Neural progenitor cell (in vitro differentiated cells): ENCODE data around the gene IRF6. TPM values are rescaled to one million over a fixed set of nuclear protein-coding genes. Genes with fewer than 3 reads are reported as not detected.
"Not testable (repeated sequence)": the region's sequence is repeated elsewhere in the genome, so short reads cannot be mapped to it uniquely, and the experiment has no call there.

Experiments used
- DNase-seq: peaks from one replicate; pipeline ENCODE4 v3.0.0-alpha.2; 2016; ENCODE audit warnings: low spot score
- H2AFZ ChIP-seq: fragments of 200-600 bp; sonication (generic); replicated peaks from 2 replicates; pipeline ENCODE4 v1.6.1; 2016; ENCODE audit warnings: antibody characterized with exemption
- H3F3A ChIP-seq: fragments of 200-600 bp; sonication (generic); 2 replicates; pipeline ENCODE4 v1.6.1; 2016; ENCODE audit warnings: antibody characterized with exemption, low read depth
- H3K27ac ChIP-seq: fragments of 200-600 bp; sonication (generic); 2 replicates; pipeline ENCODE4 v1.5.1; 2016; ENCODE audit warnings: mild to moderate bottlenecking
- H3K27me3 ChIP-seq: fragments of 200-600 bp; sonication (generic); 2 replicates; pipeline ENCODE4 v1.6.1; 2016; ENCODE audit warnings: mild to moderate bottlenecking, moderate library complexity
- H3K36me3 ChIP-seq: fragments of 200-600 bp; sonication (generic); 2 replicates; pipeline ENCODE4 v1.5.1; 2016
- H3K4me1 ChIP-seq: fragments of 200-600 bp; sonication (generic); 2 replicates; pipeline ENCODE4 v1.6.1; 2016; ENCODE audit warnings: mixed run types
- H3K4me2 ChIP-seq: fragments of 200-600 bp; sonication (generic); 2 replicates; pipeline ENCODE4 v1.6.1; 2016
- H3K4me3 ChIP-seq: fragments of 200-600 bp; sonication (generic); 2 replicates; pipeline ENCODE4 v1.5.1; 2016
- H3K79me2 ChIP-seq: fragments of 200-600 bp; sonication (generic); 2 replicates; pipeline ENCODE4 v1.6.1; 2016; ENCODE audit warnings: low read depth
- H3K9ac ChIP-seq: fragments of 200-600 bp; sonication (generic); 2 replicates; pipeline ENCODE4 v1.6.1; 2016
- H3K9me3 ChIP-seq: fragments of 200-600 bp; sonication (generic); 2 replicates; pipeline ENCODE4 v1.5.1; 2016; ENCODE audit warnings: low read depth
- H4K20me1 ChIP-seq: fragments of 200-600 bp; sonication (generic); 2 replicates; pipeline ENCODE4 v1.6.1; 2016; ENCODE audit warnings: low read depth
- H3K27ac Mint-ChIP-seq: 3 replicates; pipeline ENCODE4 v1.8.0; 2021; ENCODE audit warnings: mixed read lengths
- H3K27me3 Mint-ChIP-seq: 2 replicates; pipeline ENCODE4 v1.8.0; 2022; ENCODE audit warnings: low read depth, mild to moderate bottlenecking, inconsistent platforms, moderate library complexity, mixed read lengths; ENCODE audit not compliant: insufficient read depth
- H3K36me3 Mint-ChIP-seq: 3 replicates; pipeline ENCODE4 v1.8.0; 2021; ENCODE audit warnings: mixed read lengths
- H3K4me1 Mint-ChIP-seq: 3 replicates; pipeline ENCODE4 v1.8.0; 2021; ENCODE audit warnings: mixed read lengths
- H3K4me3 Mint-ChIP-seq: 3 replicates; pipeline ENCODE4 v1.8.0; 2021; ENCODE audit warnings: mild to moderate bottlenecking, moderate library complexity, mixed read lengths
- H3K9me3 Mint-ChIP-seq: 3 replicates; pipeline ENCODE4 v1.8.0; 2020; ENCODE audit warnings: mixed read lengths
- EZH2 ChIP-seq: fragments of 200-600 bp; sonication (generic); IDR thresholded peaks from 2 replicates; pipeline ENCODE4 v1.6.1; 2017; ENCODE audit warnings: antibody characterized with exemption, mild to moderate bottlenecking, moderate library complexity
- EZH2phosphoT487 ChIP-seq: fragments of 200-600 bp; sonication (generic); IDR thresholded peaks from 2 replicates; pipeline ENCODE4 v1.6.1; 2017; ENCODE audit warnings: antibody characterized with exemption
- total RNA-seq: library from RNA; depleted of rRNA; stranded (reverse); fragments of >200 nt; gene quantifications from 2 replicates; pipeline ENCODE4 v1.2.3, GENCODE V29; 2015; ENCODE audit warnings: low replicate concordance
- TF ChIP-seq, protein P1 (sequence below): fragments of 200-600 bp; sonication (generic); IDR thresholded peaks from 2 replicates; pipeline ENCODE4 v1.5.1; 2017; ENCODE audit warnings: antibody characterized with exemption, mild to moderate bottlenecking

IRF6 gene
- total RNA-seq, 1 donor from 2014 or later: 3.3 TPM

DNA sequence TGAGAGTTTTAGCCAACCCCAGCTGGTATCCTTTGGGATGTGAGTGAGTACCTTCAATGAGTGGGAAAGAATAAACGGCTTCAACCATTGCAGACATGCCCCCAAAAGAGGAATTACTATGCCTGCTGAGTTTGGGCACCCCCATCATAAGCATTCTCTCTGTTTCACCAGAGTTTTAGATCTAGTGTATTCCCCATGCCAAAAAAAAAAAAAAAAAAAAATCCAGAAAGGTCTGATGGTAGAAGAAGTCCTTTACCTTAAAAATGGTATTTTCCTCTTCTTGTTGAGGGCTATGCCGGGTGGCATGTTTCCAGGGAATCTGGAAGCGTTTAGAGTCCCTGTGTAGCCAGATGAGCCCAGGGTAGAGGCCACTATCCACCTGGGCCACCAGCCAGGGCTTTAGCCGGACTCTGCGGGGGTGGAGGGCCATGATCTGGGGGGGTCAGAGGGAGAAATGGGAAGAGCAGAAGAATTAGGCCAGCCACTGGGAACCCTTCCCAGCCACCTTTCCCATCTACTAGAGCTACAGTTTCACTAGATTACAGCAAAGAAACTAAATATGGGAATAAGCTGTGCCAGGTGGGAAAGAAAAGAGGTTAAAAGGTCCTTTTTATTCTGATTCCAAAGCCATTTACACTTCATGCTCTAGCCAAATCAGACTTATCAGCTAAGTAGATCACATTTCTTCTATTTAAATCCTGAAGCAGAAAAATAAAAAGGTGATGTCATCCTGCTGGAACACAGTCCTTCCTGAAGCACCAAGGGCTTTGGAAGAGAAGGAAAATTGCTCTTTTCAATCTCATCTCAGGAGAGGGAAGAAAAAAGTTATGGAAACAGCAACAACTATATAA is 4.7 kb downstream of the IRF6 start:
- Histone ChIP-seq H3K27me3 (peaks cover 38% of the 10 kb centered on the region), H3K9ac (no peak overlapping the region), H2AFZ (no peak overlapping the region), H3K36me3 (no peaks in the 10 kb centered on the region), H3K27ac (no peak overlapping the region), H4K20me1 (no peaks in the 10 kb centered on the region), H3F3A (peaks cover 1% of the 10 kb centered on the region), H3K4me2 (no peak overlapping the region), H3K79me2 (no peaks in the 10 kb centered on the region), H3K4me3 (no peak overlapping the region), H3K4me1 (peaks cover under 1% of the 10 kb centered on the region), H3K9me3 (no peaks in the 10 kb centered on the region)
- Mint-ChIP-seq H3K36me3 (no peaks in the 10 kb centered on the region), H3K4me3 (no peak overlapping the region), H3K27me3 (peaks cover 24% of the 10 kb centered on the region), H3K27ac (no peak overlapping the region), H3K9me3 (peaks cover 12% of the 10 kb centered on the region), H3K4me1 (peaks cover 3% of the 10 kb centered on the region)
- TF ChIP-seq EZH2phosphoT487 (no peak), EZH2 (no peak)
- no peak for DNase-seq

DNA sequence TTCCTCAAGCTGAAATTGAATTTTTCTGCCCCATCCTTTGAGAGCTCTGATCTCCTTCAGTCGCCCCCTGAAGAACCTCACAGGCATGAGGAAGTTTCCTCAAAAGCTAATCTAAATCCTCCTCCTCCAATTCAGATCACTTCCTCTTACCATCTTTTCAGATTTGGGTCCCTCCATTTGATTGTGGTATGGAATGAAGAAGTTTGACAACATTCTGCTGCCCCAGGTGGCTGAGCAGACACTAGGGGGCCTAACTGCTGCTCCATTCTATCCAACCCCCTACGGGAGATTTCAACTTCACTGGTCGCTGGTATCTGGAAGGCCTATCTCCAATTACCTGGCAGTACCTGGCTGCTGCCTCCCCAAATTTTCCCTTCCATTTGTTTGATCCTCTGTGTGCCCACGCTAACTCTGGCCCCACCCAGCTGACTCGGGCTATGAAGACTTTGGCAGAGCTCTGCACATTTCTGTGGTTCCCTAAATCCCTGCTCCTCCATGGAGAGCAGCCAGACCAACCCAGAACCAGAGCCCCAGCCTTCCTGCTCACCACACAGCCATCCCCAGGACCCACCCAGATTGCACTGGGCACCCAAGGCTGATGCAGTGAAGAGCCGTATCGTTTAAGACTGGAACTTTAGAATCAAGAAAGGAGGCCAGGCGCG is 7.8 kb downstream of the IRF6 start:
- Histone ChIP-seq H4K20me1 (no peaks in the 10 kb centered on the region), H3K36me3 (no peaks in the 10 kb centered on the region), H3K4me1 (no peaks in the 10 kb centered on the region), H3K79me2 (no peaks in the 10 kb centered on the region), H3F3A (no peaks in the 10 kb centered on the region), H2AFZ (no peak overlapping the region), H3K9ac (no peak overlapping the region), H3K4me3 (no peak overlapping the region), H3K27ac (no peak overlapping the region), H3K4me2 (no peak overlapping the region), H3K9me3 (no peaks in the 10 kb centered on the region), H3K27me3 (peaks cover 9% of the 10 kb centered on the region)
- Mint-ChIP-seq H3K4me1 (no peaks in the 10 kb centered on the region), H3K27ac (no peak overlapping the region), H3K36me3 (no peaks in the 10 kb centered on the region), H3K9me3 (no peaks in the 10 kb centered on the region), H3K27me3 (peaks cover 14% of the 10 kb centered on the region), H3K4me3 (no peak overlapping the region)
- no peak for DNase-seq
- TF ChIP-seq EZH2: no peak
- TF ChIP-seq, protein P1, sequence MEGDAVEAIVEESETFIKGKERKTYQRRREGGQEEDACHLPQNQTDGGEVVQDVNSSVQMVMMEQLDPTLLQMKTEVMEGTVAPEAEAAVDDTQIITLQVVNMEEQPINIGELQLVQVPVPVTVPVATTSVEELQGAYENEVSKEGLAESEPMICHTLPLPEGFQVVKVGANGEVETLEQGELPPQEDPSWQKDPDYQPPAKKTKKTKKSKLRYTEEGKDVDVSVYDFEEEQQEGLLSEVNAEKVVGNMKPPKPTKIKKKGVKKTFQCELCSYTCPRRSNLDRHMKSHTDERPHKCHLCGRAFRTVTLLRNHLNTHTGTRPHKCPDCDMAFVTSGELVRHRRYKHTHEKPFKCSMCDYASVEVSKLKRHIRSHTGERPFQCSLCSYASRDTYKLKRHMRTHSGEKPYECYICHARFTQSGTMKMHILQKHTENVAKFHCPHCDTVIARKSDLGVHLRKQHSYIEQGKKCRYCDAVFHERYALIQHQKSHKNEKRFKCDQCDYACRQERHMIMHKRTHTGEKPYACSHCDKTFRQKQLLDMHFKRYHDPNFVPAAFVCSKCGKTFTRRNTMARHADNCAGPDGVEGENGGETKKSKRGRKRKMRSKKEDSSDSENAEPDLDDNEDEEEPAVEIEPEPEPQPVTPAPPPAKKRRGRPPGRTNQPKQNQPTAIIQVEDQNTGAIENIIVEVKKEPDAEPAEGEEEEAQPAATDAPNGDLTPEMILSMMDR: peak; percentile 13

DNA sequence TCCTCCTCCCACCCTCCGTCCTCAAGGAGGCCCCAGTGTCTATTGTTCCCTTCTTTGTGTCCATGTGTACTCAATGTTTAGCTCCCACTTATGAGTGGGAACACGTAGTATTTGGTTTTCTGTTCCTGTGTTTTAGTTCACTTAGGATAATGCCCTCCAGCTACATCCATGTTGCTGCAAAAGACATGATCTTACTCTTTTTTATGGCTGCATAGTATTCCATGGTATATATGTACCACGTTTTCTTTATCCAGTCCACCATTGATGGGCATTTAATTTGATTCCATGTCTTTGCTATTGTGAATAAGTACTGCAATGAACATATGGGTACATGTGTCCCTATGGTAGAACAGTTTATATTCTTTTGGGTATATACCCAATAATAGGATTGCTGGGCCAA is 12.2 kb downstream of the IRF6 start:
- H4K20me1 ChIP-seq, H3K27me3 ChIP-seq, H3K27ac Mint-ChIP-seq, H3K27ac ChIP-seq, H2AFZ ChIP-seq, H3K36me3 ChIP-seq, DNase-seq, H3K9me3 ChIP-seq, H3F3A ChIP-seq, H3K4me1 ChIP-seq, H3K36me3 Mint-ChIP-seq, H3K4me3 Mint-ChIP-seq, H3K9ac ChIP-seq, H3K4me2 ChIP-seq, H3K9me3 Mint-ChIP-seq, H3K4me3 ChIP-seq, H3K79me2 ChIP-seq, H3K4me1 Mint-ChIP-seq: not testable (repeated sequence)
- peaks cover 17% of the 10 kb centered on the region for H3K27me3 Mint-ChIP-seq

DNA sequence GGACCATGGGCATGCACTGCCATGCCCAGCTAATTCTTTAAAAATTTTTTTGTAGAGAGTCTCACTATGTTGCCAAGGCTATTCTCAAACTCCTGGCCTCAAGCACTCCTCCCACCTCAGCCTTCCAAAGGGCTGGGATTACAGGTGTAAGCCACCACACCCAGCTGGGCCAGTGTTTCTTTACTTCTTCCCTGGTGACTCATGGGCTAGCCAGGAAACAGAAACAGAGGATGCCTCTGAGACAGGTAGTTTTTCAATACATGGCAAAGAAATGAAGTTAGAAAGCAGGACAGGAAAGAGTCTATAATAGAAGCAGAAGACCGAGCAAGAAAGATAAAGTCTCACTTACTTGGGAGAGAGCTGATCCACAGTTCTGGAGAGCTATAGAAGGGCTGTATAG is 14.0 kb downstream of the IRF6 start:
- Mint-ChIP-seq H3K27me3 (peaks cover 17% of the 10 kb centered on the region), H3K27ac (no peak overlapping the region), H3K9me3 (no peaks in the 10 kb centered on the region), H3K4me1 (no peaks in the 10 kb centered on the region), H3K4me3 (no peak overlapping the region), H3K36me3 (no peaks in the 10 kb centered on the region)
- Histone ChIP-seq H3K4me1 (no peaks in the 10 kb centered on the region), H3K4me3 (no peak overlapping the region), H2AFZ (no peak overlapping the region), H4K20me1 (no peaks in the 10 kb centered on the region), H3K27me3 (peaks cover 26% of the 10 kb centered on the region), H3K9me3 (no peaks in the 10 kb centered on the region), H3K9ac (no peak overlapping the region), H3K4me2 (no peak overlapping the region), H3K36me3 (no peaks in the 10 kb centered on the region), H3F3A (no peaks in the 10 kb centered on the region), H3K79me2 (no peaks in the 10 kb centered on the region), H3K27ac (no peak overlapping the region)
- no peak for DNase-seq
- TF ChIP-seq EZH2phosphoT487: no peak
- TF ChIP-seq, protein P1: no peak
- no peak for TF ChIP-seq EZH2
